ENCODE measurements around the gene B4GALT5. TPM values are rescaled to one million over a fixed set of nuclear protein-coding genes. Genes with fewer than 3 reads are reported as not detected.

The B4GALT5 gene
- total RNA-seq, 4 donors from 2014 or later: 13.5 to 59.0 (median 25.0) TPM

DNA sequence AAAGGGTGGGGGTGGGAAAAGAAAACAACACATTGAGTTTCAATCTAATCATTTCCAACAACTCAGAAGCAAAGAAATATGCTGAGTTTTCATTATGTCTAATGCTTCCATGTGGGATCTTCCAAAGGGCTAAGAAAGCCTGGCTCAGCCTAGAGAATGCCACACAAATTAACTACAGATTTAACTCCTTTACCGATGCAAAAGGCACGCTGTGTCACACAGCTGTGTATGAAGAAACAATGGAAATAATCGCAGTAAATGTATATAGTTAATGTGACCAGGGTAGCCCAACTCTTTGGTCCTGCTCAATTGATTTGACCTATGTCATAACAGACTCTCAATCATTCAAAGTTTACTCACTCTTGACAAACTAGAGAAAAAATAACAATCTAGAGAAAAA lies 17.8 kb downstream of the B4GALT5 start:
- no peak for DNase-seq
- no peaks in the 10 kb centered on the region for H3K27me3 ChIP-seq
- intact Hi-C loops (cut with DNase I; ENCODE audit: low total_unique reads): no loop called here
- no peaks in the 10 kb centered on the region for H3K36me3 ChIP-seq
- no peak overlapping the region for H3K27ac ChIP-seq
- H3K9me3 ChIP-seq: no peaks in the 10 kb centered on the region
- H3K4me3 ChIP-seq: no peak overlapping the region
- peaks cover 0 to 15% of the 10 kb centered on the region in 2 donors for H3K4me1 ChIP-seq
- TF ChIP-seq POLR2A (IDR thresholded peaks at IDR 0.05): no peak
- TF ChIP-seq, protein P1, sequence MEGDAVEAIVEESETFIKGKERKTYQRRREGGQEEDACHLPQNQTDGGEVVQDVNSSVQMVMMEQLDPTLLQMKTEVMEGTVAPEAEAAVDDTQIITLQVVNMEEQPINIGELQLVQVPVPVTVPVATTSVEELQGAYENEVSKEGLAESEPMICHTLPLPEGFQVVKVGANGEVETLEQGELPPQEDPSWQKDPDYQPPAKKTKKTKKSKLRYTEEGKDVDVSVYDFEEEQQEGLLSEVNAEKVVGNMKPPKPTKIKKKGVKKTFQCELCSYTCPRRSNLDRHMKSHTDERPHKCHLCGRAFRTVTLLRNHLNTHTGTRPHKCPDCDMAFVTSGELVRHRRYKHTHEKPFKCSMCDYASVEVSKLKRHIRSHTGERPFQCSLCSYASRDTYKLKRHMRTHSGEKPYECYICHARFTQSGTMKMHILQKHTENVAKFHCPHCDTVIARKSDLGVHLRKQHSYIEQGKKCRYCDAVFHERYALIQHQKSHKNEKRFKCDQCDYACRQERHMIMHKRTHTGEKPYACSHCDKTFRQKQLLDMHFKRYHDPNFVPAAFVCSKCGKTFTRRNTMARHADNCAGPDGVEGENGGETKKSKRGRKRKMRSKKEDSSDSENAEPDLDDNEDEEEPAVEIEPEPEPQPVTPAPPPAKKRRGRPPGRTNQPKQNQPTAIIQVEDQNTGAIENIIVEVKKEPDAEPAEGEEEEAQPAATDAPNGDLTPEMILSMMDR (IDR thresholded peaks at IDR 0.05): no peak

DNA sequence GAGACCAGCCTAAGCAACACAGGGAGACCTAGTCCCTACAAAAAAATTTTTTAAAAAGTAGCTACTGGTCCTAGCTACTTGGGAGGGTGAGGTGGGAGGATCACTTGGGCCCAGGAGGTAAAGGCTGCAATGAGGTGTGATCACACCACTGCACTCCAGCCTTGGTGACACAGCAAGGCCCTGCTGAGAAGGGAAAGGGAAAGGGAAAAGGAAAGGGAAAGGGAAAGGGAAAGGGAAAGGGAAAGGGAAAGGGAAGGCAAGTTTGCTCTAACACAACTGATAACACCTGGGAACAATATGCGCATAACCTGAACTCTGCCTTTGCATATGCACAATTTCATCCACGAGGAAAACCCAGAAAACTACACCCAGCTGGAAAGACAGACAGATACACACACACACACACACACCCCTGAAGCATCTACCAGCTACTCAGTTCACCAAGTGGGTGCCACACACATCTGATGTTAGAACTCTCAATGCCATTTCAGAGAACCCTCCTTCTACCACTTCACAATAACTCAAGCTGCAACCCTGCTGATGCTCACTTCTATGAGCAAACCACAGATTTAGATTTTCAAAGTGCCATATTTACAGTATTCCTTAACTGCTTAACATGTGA lies 19.1 kb downstream of the B4GALT5 start:
- DNase-seq: no peak
- intact Hi-C loops (cut with DNase I; ENCODE audit: low total_unique reads): no loop called here
- Histone ChIP-seq H3K4me3 (no peak overlapping the region), H3K9me3 (no peaks in the 10 kb centered on the region), H3K27ac (no peak overlapping the region), H3K4me1 (peaks cover 0 to 15% of the 10 kb centered on the region in 2 donors), H3K36me3 (no peaks in the 10 kb centered on the region), H3K27me3 (no peaks in the 10 kb centered on the region)
- TF ChIP-seq, protein P1 (IDR thresholded peaks at IDR 0.05): no peak
- TF ChIP-seq POLR2A (IDR thresholded peaks at IDR 0.05): no peak

DNA sequence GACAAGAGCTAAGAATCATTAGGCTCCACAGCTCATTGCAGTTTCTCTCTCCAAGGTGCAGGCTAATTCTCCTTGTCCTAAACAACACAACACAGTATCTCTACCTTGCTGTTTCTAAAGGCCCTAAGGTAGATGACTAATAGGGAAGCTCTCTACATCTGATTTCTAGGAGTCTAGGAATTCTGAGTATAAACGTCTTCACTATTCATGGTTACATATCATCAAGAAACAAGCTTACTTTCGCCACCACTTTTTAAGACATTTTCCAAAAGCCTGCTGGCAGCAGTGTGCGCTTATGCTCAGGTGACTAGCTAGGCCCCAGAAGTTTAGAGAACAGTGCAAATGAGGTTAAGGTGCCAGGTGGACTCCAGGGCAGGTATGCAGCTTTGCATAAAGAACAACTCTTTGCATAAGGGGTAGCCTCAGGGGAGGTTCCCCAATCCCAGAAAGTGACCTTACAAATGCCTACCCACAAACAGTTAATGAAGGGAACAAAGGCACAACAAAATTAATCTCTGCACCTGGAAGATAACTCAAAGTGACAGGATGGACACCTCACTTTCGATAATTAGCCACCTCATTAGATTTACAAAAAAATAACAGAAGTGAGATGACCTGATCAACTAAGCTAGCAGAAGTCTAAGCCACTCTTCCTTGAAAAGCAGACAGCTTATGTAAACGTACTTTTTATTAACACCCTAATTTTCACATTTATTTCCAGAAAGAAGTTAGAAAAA lies 20.1 kb downstream of the B4GALT5 start:
- H3K9me3 ChIP-seq: no peaks in the 10 kb centered on the region
- H3K27ac ChIP-seq: no peak overlapping the region
- peaks cover 0 to 15% of the 10 kb centered on the region in 2 donors for H3K4me1 ChIP-seq
- no peak for TF ChIP-seq POLR2A (IDR thresholded peaks at IDR 0.05)
- TF ChIP-seq, protein P1 (IDR thresholded peaks at IDR 0.05): no peak
- intact Hi-C loops (cut with DNase I; ENCODE audit: low total_unique reads): no loop called here
- H3K36me3 ChIP-seq: no peaks in the 10 kb centered on the region
- no peaks in the 10 kb centered on the region for H3K27me3 ChIP-seq
- H3K4me3 ChIP-seq: no peak overlapping the region
- no peak for DNase-seq

DNA sequence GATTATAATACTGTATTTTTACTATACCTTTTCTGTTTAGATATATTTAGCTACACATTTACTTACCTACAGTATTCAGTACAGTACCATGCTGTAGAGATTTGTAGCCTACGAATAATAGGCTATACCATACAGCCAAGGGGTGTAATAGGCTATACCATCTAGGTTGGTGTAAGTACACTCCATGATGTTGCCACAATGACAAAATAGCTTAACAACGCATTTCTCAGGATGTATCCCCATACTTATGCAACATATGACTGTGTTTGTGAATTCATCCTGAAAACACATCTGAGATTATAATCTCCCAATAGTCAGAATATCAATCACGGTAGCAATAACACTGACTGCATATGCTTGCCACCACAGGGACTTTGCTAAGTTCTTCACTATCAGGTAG lies 20.7 kb downstream of the B4GALT5 start:
- TF ChIP-seq, protein P1 (IDR thresholded peaks at IDR 0.05): no peak
- no peak for TF ChIP-seq POLR2A (IDR thresholded peaks at IDR 0.05)
- H3K27me3 ChIP-seq: no peaks in the 10 kb centered on the region
- no peak for DNase-seq
- no peaks in the 10 kb centered on the region for H3K9me3 ChIP-seq
- H3K4me1 ChIP-seq: peaks cover 0 to 15% of the 10 kb centered on the region in 2 donors
- intact Hi-C loops (cut with DNase I; ENCODE audit: low total_unique reads): no loop called here
- no peak overlapping the region for H3K27ac ChIP-seq
- H3K4me3 ChIP-seq: no peak overlapping the region
- no peaks in the 10 kb centered on the region for H3K36me3 ChIP-seq

DNA sequence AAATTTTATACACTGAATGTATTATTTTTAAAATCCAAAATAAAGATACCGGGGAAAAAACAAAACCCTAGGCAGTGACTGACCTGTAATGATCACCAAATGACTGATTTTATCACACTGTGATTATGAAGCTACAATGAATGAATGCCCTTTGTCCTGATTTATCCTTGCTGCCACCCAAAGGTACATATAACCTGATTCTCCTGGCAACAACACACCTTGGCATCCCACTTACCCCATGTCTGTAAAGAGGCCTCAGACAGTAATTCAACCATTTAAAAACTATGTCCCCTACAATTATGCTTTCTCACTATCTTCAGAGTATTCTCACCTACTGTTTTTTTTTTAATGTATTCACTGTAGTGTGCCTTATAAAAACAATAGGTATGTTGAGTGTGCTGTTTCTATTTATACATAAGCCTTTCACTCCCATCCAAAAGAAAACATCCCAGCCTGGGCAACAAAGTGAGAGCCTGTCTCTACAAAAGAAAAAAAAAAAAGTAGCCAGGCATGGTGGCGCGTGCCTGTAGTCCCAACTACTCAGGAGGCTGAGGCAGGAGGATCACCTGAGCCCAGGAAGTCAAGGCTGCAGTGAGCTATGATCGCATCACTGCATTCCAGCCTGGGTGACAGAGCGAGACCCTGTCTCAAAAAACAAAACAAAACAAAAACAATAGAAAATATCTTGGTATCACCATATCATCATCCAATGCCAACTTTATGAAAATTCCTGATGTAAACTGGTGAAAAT lies 21.7 kb downstream of the B4GALT5 start:
- intact Hi-C loops (cut with DNase I; ENCODE audit: low total_unique reads): no loop called here
- DNase-seq: no peak
- no peak overlapping the region for H3K4me3 ChIP-seq
- no peaks in the 10 kb centered on the region for H3K27me3 ChIP-seq
- no peaks in the 10 kb centered on the region for H3K36me3 ChIP-seq
- H3K27ac ChIP-seq: no peak overlapping the region
- no peaks in the 10 kb centered on the region for H3K9me3 ChIP-seq
- TF ChIP-seq POLR2A (IDR thresholded peaks at IDR 0.05): no peak
- TF ChIP-seq, protein P1 (IDR thresholded peaks at IDR 0.05): no peak
- H3K4me1 ChIP-seq: peaks cover 0 to 15% of the 10 kb centered on the region in 2 donors
